HepG2 (cell line): Measurements from ENCODE around the gene ATP6V0A1. TPM values are rescaled to one million over a fixed set of nuclear protein-coding genes. Genes with fewer than 3 reads are reported as not detected.
A peak's percentile ranks its signal among the peaks of the same experiment; 100 is the strongest.

Source experiments
- ATRX ChIP-seq: sonication (generic); formaldehyde crosslinking; IDR thresholded peaks from 2 replicates; pipeline ENCODE4 v1.4.0; 2020; ENCODE audit warnings: missing genetic modification reagents, borderline replicate concordance
- CENPX ChIP-seq: sonication (generic); formaldehyde crosslinking; IDR thresholded peaks from 2 replicates; pipeline ENCODE4 v1.9.0; 2021; ENCODE audit warnings: mild to moderate bottlenecking, missing genetic modification reagents, moderate library complexity
- CHCHD3 ChIP-seq: sonication (generic); formaldehyde crosslinking; IDR thresholded peaks from 2 replicates; pipeline ENCODE4 v1.8.0; 2022; ENCODE audit warnings: mild to moderate bottlenecking, missing genetic modification reagents, moderate library complexity
- HINFP ChIP-seq: sonication (generic); formaldehyde crosslinking; IDR thresholded peaks from 2 replicates; pipeline ENCODE4 v1.4.0; 2020; ENCODE audit warnings: low read depth, mild to moderate bottlenecking, missing genetic modification reagents
- HMGXB4 ChIP-seq, 2 experiments: sonication (generic) in 1 of 2; formaldehyde crosslinking in 1 of 2; IDR thresholded peaks; 2 replicates each; pipeline versions ENCODE4 v1.4.0 to v1.6.1; 2018 to 2020; ENCODE audit warnings: missing genetic modification reagents in 2 of 2, borderline replicate concordance in 1 of 2, low read depth in 1 of 2, mild to moderate bottlenecking in 1 of 2, missing biosample characterization in 1 of 2
- NFAT5 ChIP-seq: sonication (generic); formaldehyde crosslinking; IDR thresholded peaks from 2 replicates; pipeline ENCODE4 v1.4.0; 2020; ENCODE audit warnings: missing genetic modification reagents
- POGZ ChIP-seq: sonication (generic); formaldehyde crosslinking; IDR thresholded peaks from 2 replicates; pipeline ENCODE4 v1.4.0; 2020; ENCODE audit warnings: mild to moderate bottlenecking, missing genetic modification reagents
- RFXAP ChIP-seq: sonication (generic); formaldehyde crosslinking; IDR thresholded peaks from 2 replicates; pipeline ENCODE4 v1.4.0; 2020; ENCODE audit warnings: missing genetic modification reagents, borderline replicate concordance
- STAT5B ChIP-seq: sonication (generic); formaldehyde crosslinking; IDR thresholded peaks from 2 replicates; pipeline ENCODE4 v1.4.0; 2020; ENCODE audit warnings: missing genetic modification reagents
- TCF7L2 ChIP-seq: IDR thresholded peaks from 2 replicates; pipeline ENCODE4 v1.6.1; 2011; ENCODE audit warnings: mild to moderate bottlenecking, low read depth, low read length, moderate library complexity
- ZGPAT ChIP-seq: IDR thresholded peaks from 2 replicates; pipeline ENCODE4 v1.6.1; 2016; ENCODE audit warnings: mild to moderate bottlenecking
- ZHX1 ChIP-seq: sonication (generic); formaldehyde crosslinking; IDR thresholded peaks from 2 replicates; pipeline ENCODE4 v1.8.1; 2022; ENCODE audit warnings: low read depth, mild to moderate bottlenecking, missing genetic modification reagents
- ZNF30 ChIP-seq: sonication (generic); formaldehyde crosslinking; IDR thresholded peaks from 2 replicates; pipeline ENCODE4 v1.5.0; 2020; ENCODE audit warnings: mild to moderate bottlenecking, missing genetic modification reagents
- ZNF34 ChIP-seq: sonication (generic); formaldehyde crosslinking; IDR thresholded peaks from 2 replicates; pipeline ENCODE4 v1.4.0; 2020; ENCODE audit warnings: mild to moderate bottlenecking, missing genetic modification reagents, borderline replicate concordance
- ZNF564 ChIP-seq: sonication (generic); formaldehyde crosslinking; IDR thresholded peaks from 2 replicates; pipeline ENCODE4 v1.8.1; 2023; ENCODE audit warnings: mild to moderate bottlenecking, missing genetic modification reagents
- ZNF841 ChIP-seq: sonication (generic); formaldehyde crosslinking; IDR thresholded peaks from 2 replicates; pipeline ENCODE4 v1.8.1; 2023; ENCODE audit warnings: missing genetic modification reagents, borderline replicate concordance
- polyA plus RNA-seq, 8 experiments: library from polyadenylated mRNA; depleted of rRNA in 3 of 8; stranded (reverse) in 7 of 8; unstranded in 1 of 8; fragments of >200 nt; fragmentation: Illumina TruSeq in 4 of 8; extraction: Trizol in 4 of 8; gene quantifications; 2 replicates each; pipeline versions ENCODE4 v1.2.1 to v1.2.3, GENCODE V29; 2011 to 2016; ENCODE audit warnings: low read depth in 4 of 8, missing spikeins in 1 of 8, mixed read lengths in 1 of 8; ENCODE audit not compliant: insufficient read depth in 1 of 8
- total RNA-seq, 5 experiments: library from RNA; depleted of rRNA; stranded (reverse); fragments of >200 nt; fragmentation: Illumina TruSeq; extraction: Trizol; gene quantifications; 2 replicates each; pipeline ENCODE4 v1.2.3, GENCODE V29; 2016; ENCODE audit warnings: low read depth in 1 of 5

The ATP6V0A1 gene
- total and polyA plus RNA-seq, 2 of the 13 experiments (the other 11 are each of a cell fraction or from before 2014, with no cell fraction given), result 27.9 to 54.1 TPM

GRCh38 chr17:42561897-42562387 is 103.3 kb downstream of the ATP6V0A1 start, which contains the start of gene COASY (continued):
- peak; percentile 13; the same call in 1 of the 2 replicates for TF ChIP-seq NFAT5
- TF ChIP-seq ZNF34, result peak; percentile 31; the same call in 1 of the 2 replicates
- no peak for TF ChIP-seq CENPX (CRISPR knock-in tag)
- TF ChIP-seq ZNF564 (CRISPR knock-in tag), result peak; percentile 77; the same call in 1 of the 2 replicates
- no peak for TF ChIP-seq CHCHD3 (CRISPR knock-in tag)
- TF ChIP-seq TCF7L2, result no peak
- TF ChIP-seq HINFP (CRISPR knock-in tag), result no peak
- peak; percentile 82 to 85; a peak in 2 of 4 replicates for TF ChIP-seq HMGXB4 (CRISPR knock-in tag; IDR thresholded peaks at IDR 0.05; ENCODE audit: borderline replicate concordance in 1 of 2, low read depth in 1 of 2)
- 0 out of 2 replicates have a peak, but pooled peaks have one; percentile 55 for TF ChIP-seq ZHX1 (CRISPR knock-in tag)
- peak; percentile 69 for TF ChIP-seq STAT5B
- no peak; the same call in 1 of the 2 replicates for TF ChIP-seq ZNF841 (CRISPR knock-in tag)
- TF ChIP-seq ZNF30 (CRISPR knock-in tag), result no peak
- peak; percentile 94 for TF ChIP-seq ZGPAT (CRISPR knock-in tag)
- peak; percentile 81 for TF ChIP-seq POGZ (CRISPR knock-in tag)
- no peak; the same call in 1 of the 2 replicates for TF ChIP-seq ATRX (CRISPR knock-in tag)
- peak; percentile 85; the same call in 1 of the 2 replicates for TF ChIP-seq RFXAP (CRISPR knock-in tag)
